ENCODE data around the gene AP3B1.

The AP3B1 gene

DNA sequence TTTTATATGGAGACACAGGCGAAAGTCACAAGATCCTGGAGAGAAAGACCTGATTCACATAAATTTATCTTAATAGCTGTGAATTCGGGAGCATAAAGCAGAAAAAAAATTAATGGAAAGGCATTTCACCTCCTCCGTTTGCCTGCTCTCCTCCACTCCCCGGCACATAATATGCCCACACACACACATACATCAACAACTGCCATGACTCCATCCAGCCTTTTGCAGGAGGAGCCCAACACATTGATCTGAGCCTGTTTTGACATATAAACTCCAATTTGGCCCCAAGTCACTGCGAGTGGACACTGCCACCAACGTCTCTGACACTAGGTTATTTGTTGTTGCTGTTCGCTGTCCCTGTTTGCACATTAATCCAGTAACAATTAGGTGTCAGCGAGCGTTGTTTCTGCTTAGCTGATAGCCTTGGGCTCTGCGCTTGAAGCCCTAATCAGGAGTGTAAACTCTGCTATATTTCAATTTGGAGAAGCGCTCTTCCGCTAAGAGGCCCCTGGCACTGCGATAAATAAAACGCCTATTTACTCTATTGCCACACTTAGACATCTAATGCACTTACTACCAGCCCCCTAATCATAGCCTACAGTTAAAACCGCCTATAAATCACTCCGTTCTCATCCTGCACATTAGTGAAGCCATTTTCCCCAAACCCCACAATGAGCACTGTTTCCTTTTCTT, 322.6 kb downstream of the AP3B1 start:
- TF ChIP-seq ZNF274 (IDR thresholded peaks at IDR 0.05; ENCODE audit: low read depth, low read length): no peak
- peak overlapping the region; percentile 20; the same call in 1 of the 2 replicates for H3K4me3 ChIP-seq (ENCODE audit: low read length)

DNA sequence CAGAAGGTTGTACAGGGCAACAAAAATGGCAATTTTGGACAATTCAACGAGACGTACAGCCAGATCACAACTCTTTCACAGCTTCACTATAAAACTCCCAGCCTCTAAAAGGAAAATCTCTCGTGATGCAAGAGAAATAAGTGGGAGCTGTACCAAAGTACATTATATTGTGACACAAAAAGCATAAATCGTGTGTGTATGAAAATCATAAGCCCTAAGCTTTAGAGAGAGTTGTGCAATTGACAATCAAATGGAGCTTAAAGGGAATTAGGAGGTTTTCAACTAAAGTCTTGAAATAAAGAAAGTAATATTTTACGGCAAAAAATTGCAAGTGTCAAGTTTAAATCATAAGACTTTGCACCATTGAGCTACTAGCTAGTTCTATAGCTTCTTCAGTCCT, 323.6 kb downstream of the AP3B1 start:
- TF ChIP-seq ZNF274 (IDR thresholded peaks at IDR 0.05; ENCODE audit: low read depth, low read length): no peak
- no peak overlapping the region for H3K4me3 ChIP-seq (ENCODE audit: low read length)

DNA sequence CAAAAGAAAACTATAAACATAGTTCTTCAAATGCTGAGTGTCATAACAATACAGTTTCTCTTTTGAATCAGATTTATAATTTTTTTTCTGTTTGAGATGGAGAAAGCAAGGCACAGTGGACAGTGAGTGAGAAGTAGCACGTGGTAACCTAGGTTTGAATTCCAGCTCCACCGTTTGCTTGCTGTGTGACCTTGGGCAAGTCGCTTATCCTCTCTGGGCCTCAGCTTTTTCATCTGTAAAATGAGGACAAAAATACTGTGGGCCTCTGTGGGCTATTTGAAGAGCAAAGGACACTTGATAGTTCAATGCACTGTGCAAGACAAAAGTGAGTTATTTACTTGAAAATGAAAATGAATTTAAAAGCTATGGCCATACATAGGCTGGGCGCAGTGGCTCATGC, 330.7 kb downstream of the AP3B1 start:
- no peak overlapping the region for H3K4me3 ChIP-seq (ENCODE audit: low read length)
- TF ChIP-seq ZNF274 (IDR thresholded peaks at IDR 0.05; ENCODE audit: low read depth, low read length): no peak

DNA sequence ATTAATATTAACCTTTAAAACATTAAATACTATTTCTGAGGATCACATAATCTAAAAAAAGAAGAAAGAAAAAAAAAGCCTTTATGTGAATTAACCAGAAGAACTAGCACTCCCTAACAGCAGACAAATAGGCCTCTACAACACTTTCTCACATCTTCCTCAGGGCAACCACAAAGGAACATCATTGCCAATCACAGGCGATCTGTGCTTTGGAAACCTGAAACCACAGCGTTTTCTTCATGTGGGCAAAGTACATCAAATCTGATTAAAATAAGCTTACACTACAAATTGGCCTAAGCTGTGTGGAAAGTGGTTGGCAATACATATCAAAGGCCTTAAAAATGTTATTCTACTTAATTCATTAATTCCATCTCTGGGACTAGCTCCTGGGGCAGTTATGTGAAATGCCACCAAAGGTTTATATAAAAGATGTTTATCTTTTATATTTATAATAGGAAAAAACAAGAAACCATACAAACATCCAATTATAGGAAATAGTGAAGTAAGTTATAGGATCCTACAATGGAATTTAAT, 333.6 kb downstream of the AP3B1 start:
- no peak overlapping the region for H3K4me3 ChIP-seq (ENCODE audit: low read length)
- no peak for TF ChIP-seq ZNF274 (IDR thresholded peaks at IDR 0.05; ENCODE audit: low read depth, low read length)

DNA sequence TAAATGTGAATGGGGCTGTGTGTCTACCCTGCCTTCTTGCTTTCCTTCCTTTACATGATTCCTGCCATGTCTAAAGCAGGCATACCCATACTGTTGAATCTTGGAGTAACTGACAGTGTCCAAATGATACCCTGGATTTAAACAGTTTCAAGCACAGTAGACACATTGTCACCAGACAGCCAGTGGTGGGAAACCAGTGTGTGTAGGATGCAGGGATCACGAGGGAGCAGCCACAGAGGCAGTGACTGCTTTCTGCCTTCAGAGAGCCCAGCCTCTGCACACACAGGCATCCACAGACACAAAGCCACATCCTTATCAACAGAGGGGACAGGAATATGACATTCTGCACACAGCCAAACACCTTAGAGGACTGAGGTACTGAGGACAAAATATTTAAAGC, 334.2 kb downstream of the AP3B1 start:
- TF ChIP-seq ZNF274 (IDR thresholded peaks at IDR 0.05; ENCODE audit: low read depth, low read length): no peak
- no peak overlapping the region for H3K4me3 ChIP-seq (ENCODE audit: low read length)

DNA sequence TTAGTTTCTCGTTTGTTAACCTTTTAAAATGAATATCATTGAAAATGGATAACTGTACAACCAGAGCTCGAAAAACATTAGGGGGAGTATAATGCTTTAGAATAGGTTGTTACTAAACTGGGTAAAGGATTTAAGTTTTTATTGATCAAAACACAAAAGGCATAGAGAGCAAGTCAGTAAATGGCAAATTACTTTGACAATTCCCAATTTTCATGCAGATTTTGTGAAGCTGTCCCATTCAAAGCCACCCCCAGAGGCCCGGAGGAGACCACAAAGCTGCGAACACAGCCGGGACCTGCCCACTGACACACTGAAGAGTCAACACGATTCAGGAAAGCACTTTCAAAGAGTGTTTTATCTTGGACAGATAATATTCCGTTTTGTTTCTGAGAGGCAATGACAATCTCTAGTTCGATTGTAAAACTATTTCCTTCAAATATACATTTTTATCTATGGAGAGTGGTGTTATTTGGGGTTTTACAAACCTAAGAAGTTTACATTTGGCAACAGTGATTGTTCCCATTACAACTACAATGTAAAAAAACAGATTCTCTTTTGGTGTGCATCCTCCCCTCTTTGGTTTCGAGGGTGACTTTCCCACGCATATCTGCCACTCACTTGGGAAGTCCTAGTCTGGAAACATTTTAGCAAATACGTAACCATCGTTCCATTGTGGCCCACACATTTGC, 335.7 kb downstream of the AP3B1 start:
- TF ChIP-seq ZNF274 (IDR thresholded peaks at IDR 0.05; ENCODE audit: low read depth, low read length): no peak
- no peak overlapping the region for H3K4me3 ChIP-seq (ENCODE audit: low read length)

DNA sequence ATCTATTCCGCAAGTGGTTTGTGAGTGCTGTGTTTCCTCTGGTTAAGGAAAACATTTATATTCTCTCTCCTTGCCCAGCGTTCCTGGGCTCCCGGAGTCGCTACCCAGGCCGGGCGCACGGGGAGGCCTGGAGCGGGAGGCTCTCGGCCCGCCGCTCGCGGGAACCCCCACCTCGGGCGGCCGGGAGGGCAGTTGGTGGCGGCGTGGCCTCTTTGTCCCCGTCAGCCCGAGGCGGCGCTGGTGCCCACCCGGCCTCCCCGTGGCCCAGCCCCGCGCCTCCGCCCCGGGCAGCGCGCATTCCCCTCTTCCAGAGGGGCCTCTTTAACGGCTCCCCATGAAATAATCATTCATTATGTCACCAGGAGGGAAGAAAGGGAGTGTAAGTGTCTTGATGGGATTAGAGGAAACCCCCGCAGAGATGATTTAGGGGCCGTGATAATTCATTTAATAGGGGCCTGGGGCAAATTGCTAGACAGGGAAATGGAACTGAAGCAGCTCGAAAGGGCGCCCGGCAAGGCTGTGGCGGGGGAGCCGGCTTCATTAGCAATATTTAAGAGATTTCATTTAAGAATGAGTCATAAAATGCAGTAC, 336.5 kb downstream of the AP3B1 start:
- peak overlapping the region; percentile 9; the same call in 1 of the 2 replicates for H3K4me3 ChIP-seq (ENCODE audit: low read length)
- no peak for TF ChIP-seq ZNF274 (IDR thresholded peaks at IDR 0.05; ENCODE audit: low read depth, low read length)

DNA sequence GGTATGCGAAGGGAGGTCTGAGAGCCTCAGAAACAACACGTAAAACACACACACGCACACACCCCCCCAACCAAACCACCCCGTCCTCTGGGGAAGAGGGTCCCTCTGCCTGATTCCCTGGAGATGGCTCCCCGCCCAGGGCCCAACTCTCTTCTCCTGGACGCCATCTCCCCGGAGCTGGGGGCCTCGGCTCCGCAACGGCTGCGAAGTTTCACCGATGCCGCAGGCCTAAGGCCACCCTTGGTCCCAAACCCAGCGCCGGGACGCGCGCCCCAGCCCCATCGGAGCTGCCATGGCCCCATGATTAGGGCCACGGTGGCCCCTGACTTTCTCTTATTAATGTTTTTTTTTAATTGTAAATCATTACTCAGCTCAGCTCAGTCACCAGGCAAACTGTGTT, 337.0 kb downstream of the AP3B1 start:
- no peak for TF ChIP-seq ZNF274 (IDR thresholded peaks at IDR 0.05; ENCODE audit: low read depth, low read length)
- no peak overlapping the region; the same call in 1 of the 2 replicates for H3K4me3 ChIP-seq (ENCODE audit: low read length)

DNA sequence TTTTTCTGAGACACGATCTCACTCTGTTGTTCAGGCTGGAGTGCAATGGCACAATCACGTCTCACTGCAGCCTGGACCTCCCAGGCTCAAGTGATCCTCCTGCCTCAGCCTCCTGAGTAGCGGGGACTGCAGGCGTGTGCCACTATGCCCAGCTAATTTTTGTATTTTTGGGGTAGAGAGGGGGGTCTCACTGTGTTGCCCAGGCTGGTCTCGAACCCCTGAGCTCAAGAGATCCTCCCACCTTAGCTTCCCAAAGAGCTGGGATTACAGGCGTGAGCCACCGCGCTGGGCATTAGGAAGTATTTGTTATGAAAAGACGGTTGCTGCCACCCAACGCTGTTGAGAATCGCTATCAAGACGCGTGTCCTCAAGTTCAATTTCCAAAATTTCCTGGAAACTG, 337.4 kb downstream of the AP3B1 start:
- H3K4me3 ChIP-seq (ENCODE audit: low read length): no peak overlapping the region

DNA sequence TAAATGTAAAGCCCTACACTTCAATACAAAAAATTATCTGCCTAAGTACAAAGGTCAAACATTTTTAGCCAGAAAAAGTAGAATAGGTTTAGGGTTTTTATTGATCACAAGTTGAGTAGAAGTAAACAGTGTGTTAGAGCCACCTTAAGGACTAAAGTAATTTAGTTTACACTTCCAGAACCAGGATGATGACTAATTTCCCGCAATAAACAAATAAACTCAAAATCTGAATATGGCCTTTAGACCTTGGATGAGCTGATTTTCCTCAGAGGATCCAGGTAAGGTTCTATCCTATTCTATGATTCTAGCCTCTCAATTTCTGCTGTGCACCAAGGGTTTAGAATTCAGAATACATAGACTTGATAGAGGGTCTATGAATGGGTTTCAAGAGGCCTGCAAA, 338.9 kb downstream of the AP3B1 start:
- TF ChIP-seq ZNF274 (IDR thresholded peaks at IDR 0.05; ENCODE audit: low read depth, low read length): no peak

More for the DNA sequence above, 337.4 kb downstream of the AP3B1 start:
- TF ChIP-seq ZNF274 (IDR thresholded peaks at IDR 0.05; ENCODE audit: low read depth, low read length): no peak

DNA sequence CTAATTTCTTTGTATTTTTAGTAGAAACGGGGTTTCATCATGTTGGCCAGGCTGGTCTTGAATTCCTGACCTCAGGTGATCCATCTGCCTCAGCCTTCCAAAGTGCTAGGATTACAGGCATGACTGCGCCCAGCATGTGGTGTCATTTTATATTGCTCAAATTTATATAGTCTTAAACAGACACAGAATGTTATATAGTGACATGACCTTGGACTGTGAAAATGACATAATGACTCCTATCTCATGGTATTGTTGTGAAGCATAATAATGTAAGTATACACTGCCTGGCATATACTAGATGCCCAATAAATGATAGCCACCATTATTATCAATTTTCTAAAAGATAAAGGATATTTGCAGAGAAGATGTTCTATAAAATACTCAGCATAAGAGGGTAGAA, 341.1 kb downstream of the AP3B1 start:
- TF ChIP-seq ZNF274 (IDR thresholded peaks at IDR 0.05; ENCODE audit: low read depth, low read length): no peak

More for the DNA sequence above, 338.9 kb downstream of the AP3B1 start:
- H3K4me3 ChIP-seq (ENCODE audit: low read length): no peak overlapping the region

DNA sequence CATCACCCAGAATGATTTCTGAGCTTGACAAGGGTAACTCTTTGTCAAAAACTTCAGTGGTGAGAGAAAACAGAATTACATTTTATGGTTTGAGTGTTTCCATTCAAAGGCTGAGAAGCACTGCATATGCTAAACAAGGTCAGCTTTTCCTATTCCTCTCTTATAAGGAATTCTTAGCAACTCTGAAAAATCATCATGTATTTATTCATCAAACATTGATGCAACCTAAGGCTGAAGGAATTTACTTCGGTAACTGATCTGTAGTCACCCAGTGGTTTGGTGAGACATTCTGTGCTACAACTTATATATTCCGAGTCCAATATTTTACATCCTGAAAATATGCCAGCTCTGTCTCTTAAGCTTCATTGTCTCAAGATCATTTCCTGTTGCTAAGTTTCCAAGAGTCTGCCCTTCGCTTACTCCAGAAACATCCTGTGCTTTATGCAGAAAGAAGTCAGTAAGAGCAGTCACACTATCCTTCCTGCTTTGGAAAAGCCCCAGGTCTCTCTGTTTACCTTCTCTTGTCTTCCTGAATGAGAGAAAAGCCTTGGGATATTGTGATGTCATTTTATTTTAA, 341.8 kb downstream of the AP3B1 start:
- TF ChIP-seq ZNF274 (IDR thresholded peaks at IDR 0.05; ENCODE audit: low read depth, low read length): no peak
- no peak overlapping the region for H3K4me3 ChIP-seq (ENCODE audit: low read length)

More for the DNA sequence above, 341.1 kb downstream of the AP3B1 start:
- no peak overlapping the region for H3K4me3 ChIP-seq (ENCODE audit: low read length)

All from GM08714 (cell line).